Body of pancreas (tissue), 4 donors: ENCODE results near the gene AIP. TPM values are rescaled to one million over a fixed set of nuclear protein-coding genes. Genes with fewer than 3 reads are reported as not detected.

Experiments
- ATAC-seq: fragments of 150-250 bp; one replicate; pipeline ENCODE4 v1.9.1; 2016
- DNase-seq, 4 donors: peaks; one replicate each; pipeline ENCODE4 v3.0.0-alpha.2; 2019
- H3K27ac ChIP-seq, 4 donors: fragments of 200-600 bp; sonication (generic); 1 replicate in 3 of 4; 2 replicates in 1 of 4; pipeline versions ENCODE4 v1.5.1 to v1.6.1; 2016 to 2019; ENCODE audit warnings: mild to moderate bottlenecking in 1 of 4, mixed read lengths in 1 of 4, moderate library complexity in 1 of 4
- H3K27me3 ChIP-seq, 2 donors: fragments of 200-600 bp; sonication (generic); one replicate each; pipeline ENCODE4 v1.6.0; 2016; ENCODE audit warnings: mild to moderate bottlenecking in 1 of 2
- H3K36me3 ChIP-seq, 2 donors: fragments of 200-600 bp; sonication (generic); replicated peaks in 1 of 2; 2 replicates each; pipeline ENCODE4 v1.5.1; 2016; ENCODE audit warnings: low read depth in 2 of 2; ENCODE audit not compliant: insufficient read depth in 1 of 2
- H3K4me1 ChIP-seq: fragments of 200-600 bp; sonication (generic); one replicate; pipeline ENCODE4 v1.6.0; 2016
- H3K4me3 ChIP-seq, 2 donors: fragments of 200-600 bp; sonication (generic); 1 replicate in 1 of 2; 2 replicates in 1 of 2; pipeline ENCODE4 v1.5.1; 2016 to 2019
- H3K9me3 ChIP-seq, 3 donors: fragments of 200-600 bp; sonication (generic); 1 replicate in 2 of 3; 2 replicates in 1 of 3; pipeline ENCODE4 v1.5.1; 2016
- POLR2A ChIP-seq, 3 donors: fragments of 450-650 bp; IDR thresholded peaks; one replicate each; pipeline ENCODE4 v1.6.1; 2016; ENCODE audit warnings: antibody characterized with exemption in 3 of 3, mild to moderate bottlenecking in 2 of 3
- WGBS, 2 donors: methylation state at CpG; one replicate each; pipeline ENCODE4 v1.1.5; 2017; 5-methylcytosine and 5-hydroxymethylcytosine counted together
- intact Hi-C: fragments of 100-400 bp; cut with DNase I; formaldehyde crosslinking; loops from one replicate; pipeline ENCODE4 v1.15.1; 2023
- total RNA-seq, 2 donors: library from RNA; depleted of rRNA; stranded (reverse); fragments of >200 nt; gene quantifications; one replicate each; pipeline ENCODE4 v1.1.0, GENCODE V29; 2016
- TF ChIP-seq, protein P1 (sequence below), 7 experiments: fragments of 450-650 bp in 4 of 7; fragments of 200-600 bp in 3 of 7; sonication (generic) in 3 of 7; IDR thresholded peaks; one replicate each; pipeline ENCODE4 v1.5.1; 2016 to 2019; ENCODE audit warnings: antibody characterized with exemption in 7 of 7

Gene AIP
- total RNA-seq, 2 donors from 2014 or later = 21.4 to 39.7 TPM

DNA sequence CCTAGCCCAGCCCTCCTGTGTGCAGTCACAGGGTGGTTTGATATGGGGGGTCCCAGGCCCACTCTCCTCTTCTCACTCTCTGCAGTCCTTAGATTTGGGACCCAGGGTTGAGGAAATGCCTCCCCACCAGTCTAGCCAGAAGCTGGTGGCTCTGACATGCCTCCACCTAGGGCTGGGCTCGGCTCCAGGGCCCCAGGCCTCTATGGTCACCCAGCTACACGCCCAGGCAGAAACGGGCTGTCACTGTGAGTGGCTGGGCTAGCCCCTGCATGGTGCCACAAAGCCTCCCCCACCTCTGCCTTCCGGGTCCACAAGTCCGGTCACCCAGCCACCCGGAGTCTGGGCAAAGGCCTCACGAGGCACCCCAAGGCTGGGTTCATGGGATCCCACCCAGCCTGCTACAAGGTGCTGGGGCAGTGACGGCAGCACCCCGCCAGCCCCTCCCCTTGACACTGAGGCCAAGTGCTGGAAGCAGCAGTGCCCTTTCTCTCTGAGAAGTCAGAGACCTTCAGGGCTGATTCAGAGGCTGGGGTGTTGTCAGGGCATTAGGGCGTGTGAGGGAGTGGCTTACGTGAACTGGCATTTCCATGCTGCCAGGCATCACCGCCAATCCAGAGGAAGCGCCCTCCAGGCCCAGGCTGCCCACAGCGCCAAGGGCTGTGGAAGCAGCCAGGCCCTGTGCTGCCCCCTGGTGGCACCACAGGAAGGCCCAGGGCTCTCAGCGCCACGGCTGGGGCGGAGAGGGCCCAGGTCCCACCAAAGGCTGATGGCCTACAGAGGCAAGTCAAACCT is 23.0 kb downstream of the AIP start:
- intact Hi-C loops = no loop called here
- no peaks in the 10 kb centered on the region for H3K27me3 ChIP-seq
- TF ChIP-seq, protein P1, sequence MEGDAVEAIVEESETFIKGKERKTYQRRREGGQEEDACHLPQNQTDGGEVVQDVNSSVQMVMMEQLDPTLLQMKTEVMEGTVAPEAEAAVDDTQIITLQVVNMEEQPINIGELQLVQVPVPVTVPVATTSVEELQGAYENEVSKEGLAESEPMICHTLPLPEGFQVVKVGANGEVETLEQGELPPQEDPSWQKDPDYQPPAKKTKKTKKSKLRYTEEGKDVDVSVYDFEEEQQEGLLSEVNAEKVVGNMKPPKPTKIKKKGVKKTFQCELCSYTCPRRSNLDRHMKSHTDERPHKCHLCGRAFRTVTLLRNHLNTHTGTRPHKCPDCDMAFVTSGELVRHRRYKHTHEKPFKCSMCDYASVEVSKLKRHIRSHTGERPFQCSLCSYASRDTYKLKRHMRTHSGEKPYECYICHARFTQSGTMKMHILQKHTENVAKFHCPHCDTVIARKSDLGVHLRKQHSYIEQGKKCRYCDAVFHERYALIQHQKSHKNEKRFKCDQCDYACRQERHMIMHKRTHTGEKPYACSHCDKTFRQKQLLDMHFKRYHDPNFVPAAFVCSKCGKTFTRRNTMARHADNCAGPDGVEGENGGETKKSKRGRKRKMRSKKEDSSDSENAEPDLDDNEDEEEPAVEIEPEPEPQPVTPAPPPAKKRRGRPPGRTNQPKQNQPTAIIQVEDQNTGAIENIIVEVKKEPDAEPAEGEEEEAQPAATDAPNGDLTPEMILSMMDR (IDR thresholded peaks at IDR 0.05) = peak; percentile 97 to 99 (median 98)
- peak; percentile 75 to 85 (median 82) for TF ChIP-seq POLR2A (IDR thresholded peaks at IDR 0.05)
- H3K9me3 ChIP-seq = no peaks in the 10 kb centered on the region
- H3K4me3 ChIP-seq = peak overlapping the region in 1 of 2 donors; percentile 28
- peaks cover 50% of the 10 kb centered on the region for H3K4me1 ChIP-seq
- H3K36me3 ChIP-seq = peaks cover 0 to 3% of the 10 kb centered on the region in 2 donors
- 2 to 4% methylated on average over 7 to 17 of the region's 17 CpGs for WGBS, 2 donors
- peak overlapping the region; percentile 97 to 99 (median 98) for H3K27ac ChIP-seq
- peak; percentile 94 to 98 (median 96) for DNase-seq
- peak; percentile 65 for ATAC-seq

DNA sequence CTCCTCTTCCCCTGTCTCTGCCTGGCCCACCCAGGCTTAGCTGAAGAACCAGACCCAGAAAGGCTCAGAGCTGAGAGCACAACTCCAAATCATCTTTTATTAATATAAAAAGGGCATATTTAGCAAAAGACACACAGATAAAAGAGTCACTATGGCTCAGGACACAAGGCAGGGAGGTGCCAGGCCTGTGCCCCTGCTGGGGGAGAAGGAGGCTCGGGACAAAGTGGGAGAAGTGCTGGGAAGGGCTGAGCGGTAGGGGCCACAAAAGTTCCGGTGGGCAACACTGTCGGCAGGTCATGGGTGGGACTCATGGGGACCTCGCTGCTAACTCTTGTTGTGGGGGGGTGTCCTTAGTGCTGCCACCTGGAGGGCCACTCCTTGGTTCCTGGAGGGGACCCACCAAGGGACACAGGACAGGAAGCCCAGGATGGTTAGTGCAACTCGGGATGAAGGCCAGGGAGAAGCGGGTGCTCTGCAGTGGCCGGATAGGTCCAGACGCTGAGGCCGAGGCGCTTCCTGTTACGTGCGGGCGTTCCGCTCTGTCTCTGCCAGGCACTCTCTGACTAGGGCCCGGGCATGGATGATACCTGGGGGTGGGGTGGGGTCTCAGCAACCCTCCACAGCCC is 23.7 kb downstream of the AIP start:
- no peaks in the 10 kb centered on the region for H3K9me3 ChIP-seq
- ATAC-seq (no peak), DNase-seq (peak in 3 of 4 donors; percentile 33 to 43 (median 35))
- peak overlapping the region in 1 of 2 donors; percentile 25 for H3K4me3 ChIP-seq
- H3K27me3 ChIP-seq = no peaks in the 10 kb centered on the region
- H3K36me3 ChIP-seq = no peaks in the 10 kb centered on the region
- H3K27ac ChIP-seq = peak overlapping the region; percentile 97 to 99 (median 98)
- intact Hi-C loops = no loop called here
- H3K4me1 ChIP-seq = peaks cover 50% of the 10 kb centered on the region
- no peak for TF ChIP-seq POLR2A (IDR thresholded peaks at IDR 0.05)
- TF ChIP-seq, protein P1 (IDR thresholded peaks at IDR 0.05) = peak in 1 of 7 experiments; percentile 14
- WGBS, 2 donors = 36 to 51% methylated on average over 5 to 16 of the region's 16 CpGs

DNA sequence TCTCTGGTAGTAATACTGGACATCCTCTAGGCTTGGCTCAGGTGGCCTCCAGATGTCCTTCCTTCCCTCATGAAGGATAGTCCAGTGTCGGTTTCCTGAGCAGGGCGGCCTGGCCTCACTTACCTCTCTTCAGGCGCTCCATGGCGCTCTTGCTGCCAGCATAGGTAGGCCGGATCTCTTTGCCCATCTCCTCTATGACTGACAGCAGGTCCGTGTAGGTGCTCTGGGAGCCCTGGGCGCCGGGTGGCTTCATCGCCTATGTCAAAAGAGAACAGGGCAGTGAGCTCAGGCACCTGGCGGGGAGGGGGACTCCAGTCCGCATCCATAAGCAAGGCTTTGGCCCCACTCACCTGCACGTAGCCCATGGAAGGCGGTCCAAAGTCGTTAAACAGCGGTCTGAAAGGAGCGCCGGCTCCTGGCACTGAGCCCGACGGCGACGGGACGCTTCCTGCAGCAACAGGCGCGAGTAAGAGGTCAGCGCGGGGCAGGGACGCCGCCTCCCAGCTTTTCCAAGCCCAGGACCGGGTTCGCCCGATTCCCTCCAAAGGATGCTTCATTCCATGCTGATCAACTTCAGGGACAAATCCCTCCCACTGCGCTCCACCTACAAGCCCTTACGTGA is 24.5 kb downstream of the AIP start:
- 10 to 34% methylated on average over 5 to 33 of the region's 33 CpGs for WGBS, 2 donors
- peak in 1 of 4 donors; percentile 30 for DNase-seq
- H3K9me3 ChIP-seq = no peaks in the 10 kb centered on the region
- no peaks in the 10 kb centered on the region for H3K36me3 ChIP-seq
- intact Hi-C loops = no loop called here
- no peak for TF ChIP-seq POLR2A (IDR thresholded peaks at IDR 0.05)
- TF ChIP-seq, protein P1 (IDR thresholded peaks at IDR 0.05) = no peak
- no peak for ATAC-seq
- peaks cover 50% of the 10 kb centered on the region for H3K4me1 ChIP-seq
- H3K27me3 ChIP-seq = no peaks in the 10 kb centered on the region
- peak overlapping the region; percentile 25 to 61 for H3K4me3 ChIP-seq
- peak overlapping the region; percentile 97 to 99 (median 98) for H3K27ac ChIP-seq

DNA sequence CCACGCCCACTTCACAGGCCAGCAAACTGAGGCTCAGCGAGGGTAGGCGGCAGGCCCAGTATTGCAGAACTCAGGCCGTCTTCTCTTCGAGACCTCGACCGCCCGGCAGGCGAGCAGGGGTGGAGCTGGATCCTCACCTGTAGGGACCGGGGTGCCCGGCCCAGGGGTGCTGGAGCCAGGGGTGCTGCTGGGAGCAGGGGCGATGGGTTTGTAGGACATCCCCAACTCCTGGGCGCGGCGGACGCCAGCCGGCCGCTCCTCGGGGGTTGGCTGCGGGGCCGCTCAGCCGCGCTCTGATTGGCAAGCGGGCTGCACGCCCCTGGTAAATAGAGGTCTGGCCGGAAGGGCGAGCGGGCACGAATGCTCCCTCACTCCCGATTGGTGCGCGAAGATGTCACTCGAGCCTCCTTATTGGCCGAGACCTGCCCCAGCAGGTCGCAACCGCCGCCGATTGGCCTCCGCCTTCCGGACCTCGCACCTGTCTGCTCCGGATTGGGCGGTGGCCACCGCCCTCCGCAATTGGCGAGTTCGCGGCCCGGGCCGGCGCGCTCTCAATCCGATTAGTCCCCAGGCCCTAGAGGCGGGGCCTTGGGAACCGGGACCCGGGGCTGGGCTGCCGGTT is 25.1 kb downstream of the AIP start, which contains the start of gene CDK2AP2:
CDK2AP2 (minus strand) TSS at position 299 of the 622 bp plus-strand sequence; CDS start at position 219, 80 bp downstream.
- DNase-seq (peak; percentile 100), ATAC-seq (peak; percentile 83)
- Histone ChIP-seq H3K9me3 (no peaks in the 10 kb centered on the region), H3K36me3 (no peaks in the 10 kb centered on the region), H3K27ac (peak within 1 kb of the TSS; percentile 97 to 99 (median 98)), H3K4me1 (peaks cover 49% of the 10 kb centered on the region), H3K4me3 (peak within 1 kb of the TSS; percentile 25 to 61), H3K27me3 (no peaks in the 10 kb centered on the region)
- TF ChIP-seq, protein P1 (IDR thresholded peaks at IDR 0.05) = peak in 2 of 7 experiments; percentile 2 to 19
- peak; percentile 91 to 94 (median 93) for TF ChIP-seq POLR2A (IDR thresholded peaks at IDR 0.05)
- WGBS, 2 donors = 0% methylated on average over 57 of the region's 57 CpGs; no CpG with 5 or more reads in 1 of the 2 donors
- intact Hi-C loops = no loop called here
